ENCODE measurements around the gene PCK1.

The PCK1 gene

DNA sequence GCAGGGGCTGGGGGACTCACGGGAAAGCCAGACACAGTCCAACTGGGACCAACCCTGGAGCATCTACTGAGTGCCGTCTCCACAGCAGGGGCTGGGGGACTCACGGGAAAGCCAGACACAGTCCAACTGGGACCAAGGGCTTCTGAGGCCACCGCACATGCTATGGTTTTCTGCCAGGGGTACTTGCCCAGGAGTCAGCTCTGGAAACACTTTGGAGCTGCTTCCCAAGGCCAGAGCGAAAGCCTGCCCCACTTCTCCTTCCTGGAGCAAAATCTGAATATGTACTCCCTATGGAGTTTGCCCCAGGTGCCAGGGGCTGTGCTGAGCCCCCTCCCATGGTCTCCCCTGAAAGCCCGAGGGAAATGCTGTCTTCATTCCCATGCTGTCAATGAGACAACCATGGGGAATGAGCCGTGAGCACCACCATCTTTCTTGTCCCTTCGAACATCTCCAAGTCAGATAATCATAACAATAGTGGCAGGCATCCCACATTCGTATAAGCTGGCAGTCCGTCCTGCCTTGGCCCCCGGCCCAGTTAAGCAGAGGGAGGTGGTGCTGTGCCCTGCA lies 18.5 kb downstream of the PCK1 start:
- TF ChIP-seq CTCF (IDR thresholded peaks at IDR 0.05; ENCODE audit: borderline replicate concordance, control extremely low read depth, extremely low read depth, insufficient read depth, missing control alignments), result no peak
- no peak for DNase-seq (ENCODE audit: low spot score)
- in situ Hi-C loops (cut with MboI; ENCODE audit: low sequenced_read_pairs, unreplicated experiment), result no loop called here

GRCh38 chr20:57579898-57580447 lies 19.1 kb downstream of the PCK1 start:
- no peak for TF ChIP-seq CTCF (IDR thresholded peaks at IDR 0.05; ENCODE audit: borderline replicate concordance, control extremely low read depth, extremely low read depth, insufficient read depth, missing control alignments)
- no peak for DNase-seq (ENCODE audit: low spot score)
- in situ Hi-C loops (cut with MboI; ENCODE audit: low sequenced_read_pairs, unreplicated experiment), result no loop called here

GRCh38 chr20:57580478-57581201 lies 19.7 kb downstream of the PCK1 start:
- in situ Hi-C loops (cut with MboI; ENCODE audit: low sequenced_read_pairs, unreplicated experiment), result no loop called here
- TF ChIP-seq CTCF (IDR thresholded peaks at IDR 0.05; ENCODE audit: borderline replicate concordance, control extremely low read depth, extremely low read depth, insufficient read depth, missing control alignments), result no peak
- no peak for DNase-seq (ENCODE audit: low spot score)

DNA sequence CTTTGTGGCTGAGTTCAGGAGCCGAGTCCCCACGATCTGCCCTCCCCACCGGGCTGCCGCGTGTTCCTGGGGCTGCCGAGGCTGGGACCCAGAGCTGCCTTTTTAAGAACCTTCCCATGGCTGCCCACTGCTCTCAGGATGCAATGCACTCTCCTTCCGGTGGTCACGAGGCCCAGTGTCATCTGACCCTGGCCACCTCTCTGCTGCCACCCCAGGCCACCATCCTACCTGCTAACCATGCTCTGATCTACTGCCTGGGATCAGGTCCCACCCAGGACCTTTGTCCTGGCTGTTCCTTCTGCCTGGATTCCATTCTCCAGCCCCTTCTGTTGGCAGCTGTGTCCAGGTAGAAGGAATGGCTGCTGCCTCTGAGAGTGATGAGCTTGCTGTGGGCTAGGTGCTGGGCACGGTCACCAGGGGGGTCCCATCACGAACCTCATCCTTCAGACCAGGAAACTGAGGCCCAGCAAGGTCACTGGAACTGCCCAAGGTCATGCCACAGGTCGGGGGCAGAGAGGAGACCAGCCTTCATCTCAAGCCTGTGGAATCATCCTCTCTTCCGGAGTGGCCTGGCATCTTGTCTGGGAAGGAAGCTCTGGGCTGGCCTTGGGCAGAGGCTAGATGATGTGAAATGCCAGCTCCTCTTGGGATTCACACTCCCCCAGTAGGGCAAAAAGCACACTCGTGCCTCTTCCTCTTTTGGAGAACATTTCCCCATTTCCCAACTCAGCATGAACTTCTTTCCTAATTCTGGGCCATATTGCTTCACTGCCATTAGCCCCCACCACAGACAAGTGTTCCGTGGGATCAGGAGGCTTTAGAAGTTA lies 20.5 kb downstream of the PCK1 start:
- DNase-seq (ENCODE audit: low spot score), result no peak
- in situ Hi-C loops (cut with MboI; ENCODE audit: low sequenced_read_pairs, unreplicated experiment), result no loop called here
- TF ChIP-seq CTCF (IDR thresholded peaks at IDR 0.05; ENCODE audit: borderline replicate concordance, control extremely low read depth, extremely low read depth, insufficient read depth, missing control alignments), result no peak

GRCh38 chr20:57582029-57582378 lies 21.1 kb downstream of the PCK1 start:
- TF ChIP-seq CTCF (IDR thresholded peaks at IDR 0.05; ENCODE audit: borderline replicate concordance, control extremely low read depth, extremely low read depth, insufficient read depth, missing control alignments), result no peak
- in situ Hi-C loops (cut with MboI; ENCODE audit: low sequenced_read_pairs, unreplicated experiment), result no loop called here
- DNase-seq (ENCODE audit: low spot score), result no peak

DNA sequence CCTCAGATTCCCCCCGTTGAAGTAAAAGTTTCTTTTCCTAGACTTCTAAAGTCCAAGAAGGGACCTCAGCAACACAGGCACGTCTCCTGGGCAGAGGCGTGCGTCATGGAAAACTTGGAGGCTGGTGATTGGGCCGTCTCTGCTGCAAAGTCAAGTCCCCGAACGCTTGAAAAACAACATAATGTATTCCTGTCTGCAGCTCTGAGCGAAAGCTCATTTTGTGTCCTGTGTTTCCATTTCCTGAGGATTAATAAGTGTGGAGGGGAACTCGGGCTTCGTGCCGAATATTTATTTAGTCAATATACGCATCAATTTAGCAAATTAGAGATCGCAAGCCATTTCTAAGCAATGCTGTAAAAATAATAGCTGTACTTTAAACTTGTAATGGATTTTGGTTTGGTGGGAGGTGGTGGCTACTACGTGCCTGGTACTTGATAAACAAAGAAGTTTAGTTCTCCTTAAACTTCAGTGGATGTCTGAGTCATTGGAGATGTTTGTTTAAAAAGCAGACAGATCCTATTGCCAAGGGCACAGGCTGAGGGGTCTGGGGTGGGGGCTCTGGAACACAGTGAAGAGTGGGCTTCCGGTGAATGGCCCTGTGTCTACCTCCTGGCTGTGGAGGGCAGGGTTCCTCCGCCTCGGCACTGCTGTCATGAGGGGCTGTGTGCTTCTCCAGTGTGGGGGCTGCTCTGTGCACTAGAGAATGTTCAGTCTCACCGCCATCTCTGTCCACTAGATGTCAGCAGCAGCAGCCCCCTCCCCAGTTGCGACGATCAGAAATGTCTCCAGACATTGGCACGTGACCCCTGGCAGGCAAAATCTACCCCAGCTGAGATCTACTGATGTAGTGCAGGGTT lies 21.8 kb downstream of the PCK1 start:
- TF ChIP-seq CTCF (IDR thresholded peaks at IDR 0.05; ENCODE audit: borderline replicate concordance, control extremely low read depth, extremely low read depth, insufficient read depth, missing control alignments), result peak; percentile 13
- no peak for DNase-seq (ENCODE audit: low spot score)
- in situ Hi-C loops (cut with MboI; ENCODE audit: low sequenced_read_pairs, unreplicated experiment), result no loop called here
